ENCODE data around the gene DOCK2.

DNA sequence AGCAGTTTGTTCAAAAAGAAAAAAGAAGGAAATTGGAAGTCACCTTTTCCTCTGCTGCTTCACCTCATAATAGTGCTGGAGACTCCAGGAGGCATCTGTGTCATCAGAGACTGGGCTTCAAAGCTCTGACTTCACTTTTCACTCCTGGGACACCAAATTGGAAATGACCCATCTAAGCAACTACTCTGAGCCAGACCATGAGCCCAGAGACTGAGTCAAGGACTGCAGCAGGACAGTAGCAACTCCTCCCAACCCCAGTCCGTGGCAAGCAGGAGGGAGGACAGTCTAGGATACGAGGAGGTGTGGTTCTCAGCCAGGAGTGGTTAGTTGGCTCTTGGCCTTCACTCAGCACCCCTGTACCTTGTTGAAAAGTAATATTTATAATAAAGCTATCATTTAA lies 211.7 kb downstream of the DOCK2 start:
- TF ChIP-seq, protein P1, sequence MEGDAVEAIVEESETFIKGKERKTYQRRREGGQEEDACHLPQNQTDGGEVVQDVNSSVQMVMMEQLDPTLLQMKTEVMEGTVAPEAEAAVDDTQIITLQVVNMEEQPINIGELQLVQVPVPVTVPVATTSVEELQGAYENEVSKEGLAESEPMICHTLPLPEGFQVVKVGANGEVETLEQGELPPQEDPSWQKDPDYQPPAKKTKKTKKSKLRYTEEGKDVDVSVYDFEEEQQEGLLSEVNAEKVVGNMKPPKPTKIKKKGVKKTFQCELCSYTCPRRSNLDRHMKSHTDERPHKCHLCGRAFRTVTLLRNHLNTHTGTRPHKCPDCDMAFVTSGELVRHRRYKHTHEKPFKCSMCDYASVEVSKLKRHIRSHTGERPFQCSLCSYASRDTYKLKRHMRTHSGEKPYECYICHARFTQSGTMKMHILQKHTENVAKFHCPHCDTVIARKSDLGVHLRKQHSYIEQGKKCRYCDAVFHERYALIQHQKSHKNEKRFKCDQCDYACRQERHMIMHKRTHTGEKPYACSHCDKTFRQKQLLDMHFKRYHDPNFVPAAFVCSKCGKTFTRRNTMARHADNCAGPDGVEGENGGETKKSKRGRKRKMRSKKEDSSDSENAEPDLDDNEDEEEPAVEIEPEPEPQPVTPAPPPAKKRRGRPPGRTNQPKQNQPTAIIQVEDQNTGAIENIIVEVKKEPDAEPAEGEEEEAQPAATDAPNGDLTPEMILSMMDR (IDR thresholded peaks at IDR 0.05) = no peak
- TF ChIP-seq POLR2A (IDR thresholded peaks at IDR 0.05; ENCODE audit: low read length) (no peak), KDM1A (IDR thresholded peaks at IDR 0.05; ENCODE audit: low read depth) (no peak), SMC3 (IDR thresholded peaks at IDR 0.05) (no peak)
- TF ChIP-seq, protein P2, sequence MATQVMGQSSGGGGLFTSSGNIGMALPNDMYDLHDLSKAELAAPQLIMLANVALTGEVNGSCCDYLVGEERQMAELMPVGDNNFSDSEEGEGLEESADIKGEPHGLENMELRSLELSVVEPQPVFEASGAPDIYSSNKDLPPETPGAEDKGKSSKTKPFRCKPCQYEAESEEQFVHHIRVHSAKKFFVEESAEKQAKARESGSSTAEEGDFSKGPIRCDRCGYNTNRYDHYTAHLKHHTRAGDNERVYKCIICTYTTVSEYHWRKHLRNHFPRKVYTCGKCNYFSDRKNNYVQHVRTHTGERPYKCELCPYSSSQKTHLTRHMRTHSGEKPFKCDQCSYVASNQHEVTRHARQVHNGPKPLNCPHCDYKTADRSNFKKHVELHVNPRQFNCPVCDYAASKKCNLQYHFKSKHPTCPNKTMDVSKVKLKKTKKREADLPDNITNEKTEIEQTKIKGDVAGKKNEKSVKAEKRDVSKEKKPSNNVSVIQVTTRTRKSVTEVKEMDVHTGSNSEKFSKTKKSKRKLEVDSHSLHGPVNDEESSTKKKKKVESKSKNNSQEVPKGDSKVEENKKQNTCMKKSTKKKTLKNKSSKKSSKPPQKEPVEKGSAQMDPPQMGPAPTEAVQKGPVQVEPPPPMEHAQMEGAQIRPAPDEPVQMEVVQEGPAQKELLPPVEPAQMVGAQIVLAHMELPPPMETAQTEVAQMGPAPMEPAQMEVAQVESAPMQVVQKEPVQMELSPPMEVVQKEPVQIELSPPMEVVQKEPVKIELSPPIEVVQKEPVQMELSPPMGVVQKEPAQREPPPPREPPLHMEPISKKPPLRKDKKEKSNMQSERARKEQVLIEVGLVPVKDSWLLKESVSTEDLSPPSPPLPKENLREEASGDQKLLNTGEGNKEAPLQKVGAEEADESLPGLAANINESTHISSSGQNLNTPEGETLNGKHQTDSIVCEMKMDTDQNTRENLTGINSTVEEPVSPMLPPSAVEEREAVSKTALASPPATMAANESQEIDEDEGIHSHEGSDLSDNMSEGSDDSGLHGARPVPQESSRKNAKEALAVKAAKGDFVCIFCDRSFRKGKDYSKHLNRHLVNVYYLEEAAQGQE (IDR thresholded peaks at IDR 0.05) = no peak
- TF ChIP-seq, protein P3, sequence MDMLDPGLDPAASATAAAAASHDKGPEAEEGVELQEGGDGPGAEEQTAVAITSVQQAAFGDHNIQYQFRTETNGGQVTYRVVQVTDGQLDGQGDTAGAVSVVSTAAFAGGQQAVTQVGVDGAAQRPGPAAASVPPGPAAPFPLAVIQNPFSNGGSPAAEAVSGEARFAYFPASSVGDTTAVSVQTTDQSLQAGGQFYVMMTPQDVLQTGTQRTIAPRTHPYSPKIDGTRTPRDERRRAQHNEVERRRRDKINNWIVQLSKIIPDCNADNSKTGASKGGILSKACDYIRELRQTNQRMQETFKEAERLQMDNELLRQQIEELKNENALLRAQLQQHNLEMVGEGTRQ (IDR thresholded peaks at IDR 0.05) = no peak
- TF ChIP-seq, protein P4, sequence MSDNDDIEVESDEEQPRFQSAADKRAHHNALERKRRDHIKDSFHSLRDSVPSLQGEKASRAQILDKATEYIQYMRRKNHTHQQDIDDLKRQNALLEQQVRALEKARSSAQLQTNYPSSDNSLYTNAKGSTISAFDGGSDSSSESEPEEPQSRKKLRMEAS (IDR thresholded peaks at IDR 0.05) = no peak

All from A549 (cell line).